Measurements from ENCODE around the gene INPP5D. TPM values are rescaled to one million over a fixed set of nuclear protein-coding genes. Genes with fewer than 3 reads are reported as not detected.

Gene INPP5D
- polyA plus RNA-seq, 1 of the 3 experiments (the other 2 are of a cell fraction), result 1.3 TPM

DNA sequence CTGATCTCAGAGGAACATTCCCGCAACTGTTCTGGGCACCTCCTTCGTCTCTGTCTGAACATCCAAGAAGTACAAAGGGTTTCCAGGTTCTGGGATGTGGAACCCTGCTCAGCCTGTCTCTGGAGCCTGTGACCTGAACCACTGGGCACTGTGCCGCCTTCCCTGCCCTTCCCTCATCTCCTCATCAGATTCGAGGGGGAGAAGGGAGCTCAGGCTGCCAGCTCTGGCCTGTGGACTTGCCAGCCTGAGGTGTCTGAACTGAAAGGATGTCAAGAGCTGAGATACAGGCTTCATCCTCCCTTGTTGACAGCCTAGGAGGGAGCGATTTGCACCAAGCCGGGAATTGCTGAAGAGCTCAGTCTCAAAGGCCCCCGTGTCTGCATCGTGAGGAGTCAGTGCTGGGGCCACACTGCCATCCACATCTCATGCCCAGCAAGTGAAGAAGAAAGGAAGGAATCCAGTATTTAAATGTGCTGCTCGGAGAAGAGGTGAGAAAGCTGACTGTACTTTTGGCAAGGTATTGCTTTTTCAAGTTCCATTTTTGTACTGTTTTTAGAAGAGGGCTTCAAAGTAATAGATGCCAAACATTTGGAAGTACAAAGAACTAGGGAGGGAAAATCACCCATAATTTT lies 15.1 kb upstream of the INPP5D start:
- 62% methylated on average over 9 of the region's 9 CpGs for WGBS (ENCODE audit: low lambda C conversion rate)
- ChIA-PET CTCF (interaction anchor here (0.9 to 1.8 kb wide), 3 partner anchors 8 to 16 kb away, joined by 3 to 19 read pairs (median 4); no protein-coding TSS in a partner anchor), POLR2A (interaction anchor here (0.5 kb wide), 1 partner anchor 16 kb away, joined by 3 read pairs; no protein-coding TSS in a partner anchor)
- Histone ChIP-seq H3K4me2 (no peak overlapping the region), H2AFZ (ENCODE audit: low read depth) (no peak overlapping the region), H3K79me2 (ENCODE audit: insufficient read depth) (no peaks in the 10 kb centered on the region), H4K20me1 (ENCODE audit: insufficient read depth) (no peaks in the 10 kb centered on the region), H3K9me2 (no peaks in the 10 kb centered on the region), H3K4me3 (ENCODE audit: low read depth in 2 of 2, low read length in 1 of 2) (no peak overlapping the region), H3K27me3 (ENCODE audit: insufficient read depth) (peaks cover 11% of the 10 kb centered on the region; the same call in 1 of the 2 replicates), H3K27ac (ENCODE audit: low read depth in 2 of 2, low read length in 1 of 2) (no peak overlapping the region), H3K4me1 (ENCODE audit: control insufficient read depth in 1 of 2, insufficient read depth in 2 of 2, low read depth in 1 of 2, low read length in 1 of 2) (no peaks in the 10 kb centered on the region), H3F3A (replicated peaks; ENCODE audit: insufficient read depth) (no peaks in the 10 kb centered on the region), H3K9me3 (no peaks in the 10 kb centered on the region), H3K9ac (no peak overlapping the region), H3K36me3 (replicated peaks in 1 of 2; ENCODE audit: control insufficient read depth in 1 of 2, insufficient read depth in 2 of 2, low read length in 1 of 2) (no peaks in the 10 kb centered on the region)
- no peak for DNase-seq
- TF ChIP-seq GATA2 (CRISPR knock-in tag; IDR thresholded peaks at IDR 0.05), result no peak
- TF ChIP-seq EZH2phosphoT487 (IDR thresholded peaks at IDR 0.05; ENCODE audit: borderline replicate concordance, low read depth), result no peak
- no peak for TF ChIP-seq EP300 (IDR thresholded peaks at IDR 0.05; ENCODE audit: borderline replicate concordance in 1 of 2, low read depth in 1 of 2, low read length in 1 of 2)
- TF ChIP-seq USF1 (IDR thresholded peaks at IDR 0.05; ENCODE audit: borderline replicate concordance, low read depth), result no peak
- no peak for TF ChIP-seq SIN3A (IDR thresholded peaks at IDR 0.05; ENCODE audit: borderline replicate concordance, low read depth, low read length)
- no peak for TF ChIP-seq CHD2 (IDR thresholded peaks at IDR 0.05; ENCODE audit: low read length, partially characterized antibody)

- no peaks in the 10 kb centered on the region for H3K9me2 ChIP-seq
- H3K36me3 ChIP-seq (replicated peaks in 1 of 2; ENCODE audit: control insufficient read depth in 1 of 2, insufficient read depth in 2 of 2, low read length in 1 of 2), result no peaks in the 10 kb centered on the region
- H4K20me1 ChIP-seq (ENCODE audit: insufficient read depth), result no peaks in the 10 kb centered on the region
- no peak overlapping the region for H3K9ac ChIP-seq
- POLR2A ChIA-PET, result no interaction called here
- H3K79me2 ChIP-seq (ENCODE audit: insufficient read depth), result no peaks in the 10 kb centered on the region
- H2AFZ ChIP-seq (ENCODE audit: low read depth), result no peak overlapping the region
- no peaks in the 10 kb centered on the region for H3F3A ChIP-seq (replicated peaks; ENCODE audit: insufficient read depth)
- no peak for DNase-seq
- no peaks in the 10 kb centered on the region for H3K4me1 ChIP-seq (ENCODE audit: control insufficient read depth in 1 of 2, insufficient read depth in 2 of 2, low read depth in 1 of 2, low read length in 1 of 2)
- H3K27me3 ChIP-seq (ENCODE audit: insufficient read depth), result peaks cover 7% of the 10 kb centered on the region; the same call in 1 of the 2 replicates
- no peaks in the 10 kb centered on the region for H3K9me3 ChIP-seq
- no peak overlapping the region for H3K27ac ChIP-seq (ENCODE audit: low read depth in 2 of 2, low read length in 1 of 2)
- no peak overlapping the region for H3K4me2 ChIP-seq
- 71% methylated on average over 3 of the region's 3 CpGs for WGBS (ENCODE audit: low lambda C conversion rate)
- H3K4me3 ChIP-seq (ENCODE audit: low read depth in 2 of 2, low read length in 1 of 2), result no peak overlapping the region
- CTCF ChIA-PET, result interaction anchor here (0.8 to 1.9 kb wide), 3 partner anchors 17 to 172 kb away, joined by 4 to 6 read pairs (median 4); no protein-coding TSS in a partner anchor
- TF ChIP-seq CTCF (IDR thresholded peaks at IDR 0.05) (no peak), GATA2 (CRISPR knock-in tag; IDR thresholded peaks at IDR 0.05) (no peak), JUND (IDR thresholded peaks at IDR 0.05) (no peak), SMC3 (IDR thresholded peaks at IDR 0.05; ENCODE audit: low read depth, low read length) (no peak), NFIC (IDR thresholded peaks at IDR 0.05; ENCODE audit: borderline replicate concordance) (no peak), USF1 (IDR thresholded peaks at IDR 0.05; ENCODE audit: borderline replicate concordance, low read depth) (no peak), TAF1 (IDR thresholded peaks at IDR 0.05; ENCODE audit: borderline replicate concordance, low read depth, low read length) (no peak), RFX5 (IDR thresholded peaks at IDR 0.05; ENCODE audit: low read length) (no peak), POLR2AphosphoS5 (IDR thresholded peaks at IDR 0.05; ENCODE audit: low read depth, low read length) (no peak), FOXM1 (IDR thresholded peaks at IDR 0.05; ENCODE audit: low read depth) (no peak)
- TF ChIP-seq, protein P1, sequence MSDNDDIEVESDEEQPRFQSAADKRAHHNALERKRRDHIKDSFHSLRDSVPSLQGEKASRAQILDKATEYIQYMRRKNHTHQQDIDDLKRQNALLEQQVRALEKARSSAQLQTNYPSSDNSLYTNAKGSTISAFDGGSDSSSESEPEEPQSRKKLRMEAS (IDR thresholded peaks at IDR 0.05; ENCODE audit: low read depth), result no peak
- TF ChIP-seq, protein P2, sequence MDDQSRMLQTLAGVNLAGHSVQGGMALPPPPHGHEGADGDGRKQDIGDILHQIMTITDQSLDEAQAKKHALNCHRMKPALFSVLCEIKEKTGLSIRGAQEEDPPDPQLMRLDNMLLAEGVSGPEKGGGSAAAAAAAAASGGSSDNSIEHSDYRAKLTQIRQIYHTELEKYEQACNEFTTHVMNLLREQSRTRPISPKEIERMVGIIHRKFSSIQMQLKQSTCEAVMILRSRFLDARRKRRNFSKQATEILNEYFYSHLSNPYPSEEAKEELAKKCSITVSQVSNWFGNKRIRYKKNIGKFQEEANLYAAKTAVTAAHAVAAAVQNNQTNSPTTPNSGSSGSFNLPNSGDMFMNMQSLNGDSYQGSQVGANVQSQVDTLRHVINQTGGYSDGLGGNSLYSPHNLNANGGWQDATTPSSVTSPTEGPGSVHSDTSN (IDR thresholded peaks at IDR 0.05), result no peak
- TF ChIP-seq, protein P3, sequence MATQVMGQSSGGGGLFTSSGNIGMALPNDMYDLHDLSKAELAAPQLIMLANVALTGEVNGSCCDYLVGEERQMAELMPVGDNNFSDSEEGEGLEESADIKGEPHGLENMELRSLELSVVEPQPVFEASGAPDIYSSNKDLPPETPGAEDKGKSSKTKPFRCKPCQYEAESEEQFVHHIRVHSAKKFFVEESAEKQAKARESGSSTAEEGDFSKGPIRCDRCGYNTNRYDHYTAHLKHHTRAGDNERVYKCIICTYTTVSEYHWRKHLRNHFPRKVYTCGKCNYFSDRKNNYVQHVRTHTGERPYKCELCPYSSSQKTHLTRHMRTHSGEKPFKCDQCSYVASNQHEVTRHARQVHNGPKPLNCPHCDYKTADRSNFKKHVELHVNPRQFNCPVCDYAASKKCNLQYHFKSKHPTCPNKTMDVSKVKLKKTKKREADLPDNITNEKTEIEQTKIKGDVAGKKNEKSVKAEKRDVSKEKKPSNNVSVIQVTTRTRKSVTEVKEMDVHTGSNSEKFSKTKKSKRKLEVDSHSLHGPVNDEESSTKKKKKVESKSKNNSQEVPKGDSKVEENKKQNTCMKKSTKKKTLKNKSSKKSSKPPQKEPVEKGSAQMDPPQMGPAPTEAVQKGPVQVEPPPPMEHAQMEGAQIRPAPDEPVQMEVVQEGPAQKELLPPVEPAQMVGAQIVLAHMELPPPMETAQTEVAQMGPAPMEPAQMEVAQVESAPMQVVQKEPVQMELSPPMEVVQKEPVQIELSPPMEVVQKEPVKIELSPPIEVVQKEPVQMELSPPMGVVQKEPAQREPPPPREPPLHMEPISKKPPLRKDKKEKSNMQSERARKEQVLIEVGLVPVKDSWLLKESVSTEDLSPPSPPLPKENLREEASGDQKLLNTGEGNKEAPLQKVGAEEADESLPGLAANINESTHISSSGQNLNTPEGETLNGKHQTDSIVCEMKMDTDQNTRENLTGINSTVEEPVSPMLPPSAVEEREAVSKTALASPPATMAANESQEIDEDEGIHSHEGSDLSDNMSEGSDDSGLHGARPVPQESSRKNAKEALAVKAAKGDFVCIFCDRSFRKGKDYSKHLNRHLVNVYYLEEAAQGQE (IDR thresholded peaks at IDR 0.05; ENCODE audit: low read depth, low read length), result no peak
Observed at GRCh38 chr2:233047206-233047605, 12.9 kb upstream of the INPP5D start.
